Panc1 (cell line): ENCODE results near the gene NR1H4. TPM values are rescaled to one million over a fixed set of nuclear protein-coding genes. Genes with fewer than 3 reads are reported as not detected.
"Not testable (repeated sequence)": the region's sequence is repeated elsewhere in the genome, so short reads cannot be mapped to it uniquely, and the experiment has no call there.

Experiments
- ATAC-seq: fragments of 200-7000 bp; cut with Tn5 transposase; 2 replicates; pipeline ENCODE4 v1.9.1; 2020; ENCODE audit warnings: mild to moderate bottlenecking, moderate library complexity
- BruUV-seq: library from RNA; stranded (reverse); fragments of 400-500 nt; replicated peaks from 2 replicates; lab custom pipeline; 2021; lab: Mats Ljungman, UMichigan
- CTCF ChIA-PET: fragments of 300-600 bp; sonication (Branson Sonifier 250); formaldehyde crosslinking; loops from one replicate; lab custom pipeline; 2022; ENCODE audit warnings: antibody characterized with exemption; lab: Charles Lee
- POLR2A ChIA-PET: fragments of 300-600 bp; sonication (Branson Sonifier 250); formaldehyde crosslinking; loops from one replicate; lab custom pipeline; 2022; ENCODE audit warnings: antibody characterized with exemption; lab: Charles Lee
- DNase-seq: peaks from one replicate; pipeline ENCODE4 v3.0.0-alpha.2; 2010; ENCODE audit warnings: low read depth, low spot score
- H3K27ac ChIP-seq: 2 replicates; pipeline ENCODE4 v1.5.1; 2011; ENCODE audit warnings: mild to moderate bottlenecking, low read length, inconsistent platforms
- H3K27me3 ChIP-seq: fragments of 200-500 bp; sonication (Bioruptor generic); 2 replicates; pipeline ENCODE4 v1.6.0; 2014; ENCODE audit warnings: low read length, inconsistent platforms; ENCODE audit not compliant: control insufficient read depth, insufficient read depth
- H3K36me3 ChIP-seq: fragments of 200-500 bp; sonication (Bioruptor generic); 2 replicates; pipeline ENCODE4 v1.5.1; 2014; ENCODE audit warnings: inconsistent platforms, mild to moderate bottlenecking, low read length, moderate library complexity; ENCODE audit not compliant: control insufficient read depth, insufficient read depth
- H3K4me1 ChIP-seq: 2 replicates; pipeline ENCODE4 v1.5.1; 2011; ENCODE audit warnings: inconsistent platforms, mild to moderate bottlenecking, low read length, moderate library complexity; ENCODE audit not compliant: control insufficient read depth, insufficient read depth
- H3K4me3 ChIP-seq, 2 experiments: 2 replicates each; pipeline ENCODE4 v1.5.1; 2011 to 2012; ENCODE audit warnings: low read depth in 2 of 2, low read length in 2 of 2, mild to moderate bottlenecking in 2 of 2, inconsistent platforms in 1 of 2, moderate library complexity in 1 of 2
- H3K9me3 ChIP-seq: fragments of 200-500 bp; sonication (Bioruptor generic); 2 replicates; pipeline ENCODE4 v1.5.1; 2014; ENCODE audit warnings: low read depth, mild to moderate bottlenecking, inconsistent platforms, low read length, moderate library complexity; ENCODE audit not compliant: control insufficient read depth, insufficient read depth
- POLR2AphosphoS5 ChIP-seq: IDR thresholded peaks from 2 replicates; pipeline ENCODE4 v1.6.1; 2012; ENCODE audit warnings: mild to moderate bottlenecking, low read depth, low read length, moderate library complexity
- SIN3A ChIP-seq: IDR thresholded peaks from 2 replicates; pipeline ENCODE4 v1.6.1; 2012; ENCODE audit warnings: low read depth, mild to moderate bottlenecking, low read length, moderate library complexity, borderline replicate concordance; ENCODE audit not compliant: insufficient read depth
- TCF7L2 ChIP-seq: IDR thresholded peaks from 2 replicates; pipeline ENCODE4 v1.6.1; 2011; ENCODE audit warnings: mild to moderate bottlenecking, low read depth, low read length, inconsistent platforms
- in situ Hi-C: cut with HindIII; loops from 2 replicates; pipeline ENCODE4 v1.10.0; 2016; ENCODE audit warnings: low sequenced_read_pairs, low pct_unique_long_range_greater_than_20kb
- intact Hi-C: fragments of 100-400 bp; cut with micrococcal nuclease; formaldehyde crosslinking; loops from one replicate; pipeline ENCODE4 v1.10.0; 2022; ENCODE audit not compliant: unreplicated experiment
- total RNA-seq: library from RNA; stranded (reverse); gene quantifications from one replicate; pipeline ENCODE4 v1.2.1, GENCODE V29; 2021; ENCODE audit not compliant: unreplicated experiment
- TF ChIP-seq, protein P1 (sequence below), 2 experiments: IDR thresholded peaks; 2 replicates each; pipeline ENCODE4 v1.6.1; 2011 to 2012; ENCODE audit warnings: low read depth in 2 of 2, control low read depth in 1 of 2, low read length in 1 of 2, mild to moderate bottlenecking in 1 of 2, moderate library complexity in 1 of 2; ENCODE audit not compliant: insufficient read depth in 1 of 2
- TF ChIP-seq, protein P2 (sequence below): fragments of 450-650 bp; IDR thresholded peaks from 2 replicates; pipeline ENCODE4 v1.5.1; 2017; ENCODE audit warnings: mild to moderate bottlenecking

NR1H4 gene
- total RNA-seq, 1 experiment from 2014 or later = not detected

DNA sequence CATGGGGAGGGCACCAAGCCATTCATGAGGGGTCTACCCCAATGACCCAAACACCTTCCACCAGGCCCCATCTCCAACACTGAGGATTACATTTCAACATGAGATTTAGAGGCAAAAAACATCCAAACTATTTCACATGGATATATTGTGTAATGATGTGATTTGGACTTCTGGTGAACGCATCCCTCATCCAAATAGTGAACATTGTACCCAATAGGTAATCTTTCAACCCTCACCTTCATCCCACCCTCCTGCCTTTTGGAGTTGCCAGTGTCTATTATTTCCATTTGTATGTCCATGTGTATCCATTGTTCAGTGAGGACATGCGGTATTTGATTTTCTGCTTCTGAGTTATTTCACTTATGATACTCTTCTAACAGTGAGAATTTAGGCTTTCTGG, 83.7 kb downstream of the NR1H4 start:
- in situ Hi-C loops = no loop called here

DNA sequence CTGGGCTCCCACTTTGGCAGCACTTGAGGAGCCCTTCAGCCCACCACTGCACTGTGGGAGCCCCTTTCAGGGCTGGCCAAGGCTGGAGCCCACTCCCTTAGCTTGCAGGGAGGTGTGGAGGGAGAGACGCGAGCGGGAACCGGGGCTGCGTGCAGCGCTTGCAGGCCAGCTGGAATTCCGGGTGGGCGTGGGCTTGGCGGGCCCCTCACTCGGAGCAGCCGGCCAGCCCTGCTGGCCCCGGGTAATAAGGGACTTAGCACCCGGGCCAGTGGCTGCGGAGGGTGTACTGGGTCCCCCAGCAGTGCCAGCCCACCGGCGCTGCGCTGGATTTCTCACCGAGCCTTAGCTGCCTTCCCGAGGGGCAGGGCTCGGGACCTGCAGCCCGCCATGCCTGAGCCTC, 85.6 kb downstream of the NR1H4 start:
- CTCF ChIA-PET, H3K9me3 ChIP-seq, BruUV-seq, POLR2A ChIA-PET, ATAC-seq, H3K27me3 ChIP-seq, H3K4me1 ChIP-seq, H3K4me3 ChIP-seq, H3K36me3 ChIP-seq, DNase-seq, H3K27ac ChIP-seq, in situ Hi-C loops: not testable (repeated sequence)
- intact Hi-C loops = loop anchor here (10.0 kb wide), 1 partner anchor 164 kb away; no protein-coding TSS in a partner anchor

More for the DNA sequence above, 83.7 kb downstream of the NR1H4 start:
- H3K27me3 ChIP-seq = no peaks in the 10 kb centered on the region
- no peaks in the 10 kb centered on the region for H3K36me3 ChIP-seq
- TF ChIP-seq SIN3A (no peak), POLR2AphosphoS5 (no peak), TCF7L2 (no peak)
- TF ChIP-seq, protein P1, sequence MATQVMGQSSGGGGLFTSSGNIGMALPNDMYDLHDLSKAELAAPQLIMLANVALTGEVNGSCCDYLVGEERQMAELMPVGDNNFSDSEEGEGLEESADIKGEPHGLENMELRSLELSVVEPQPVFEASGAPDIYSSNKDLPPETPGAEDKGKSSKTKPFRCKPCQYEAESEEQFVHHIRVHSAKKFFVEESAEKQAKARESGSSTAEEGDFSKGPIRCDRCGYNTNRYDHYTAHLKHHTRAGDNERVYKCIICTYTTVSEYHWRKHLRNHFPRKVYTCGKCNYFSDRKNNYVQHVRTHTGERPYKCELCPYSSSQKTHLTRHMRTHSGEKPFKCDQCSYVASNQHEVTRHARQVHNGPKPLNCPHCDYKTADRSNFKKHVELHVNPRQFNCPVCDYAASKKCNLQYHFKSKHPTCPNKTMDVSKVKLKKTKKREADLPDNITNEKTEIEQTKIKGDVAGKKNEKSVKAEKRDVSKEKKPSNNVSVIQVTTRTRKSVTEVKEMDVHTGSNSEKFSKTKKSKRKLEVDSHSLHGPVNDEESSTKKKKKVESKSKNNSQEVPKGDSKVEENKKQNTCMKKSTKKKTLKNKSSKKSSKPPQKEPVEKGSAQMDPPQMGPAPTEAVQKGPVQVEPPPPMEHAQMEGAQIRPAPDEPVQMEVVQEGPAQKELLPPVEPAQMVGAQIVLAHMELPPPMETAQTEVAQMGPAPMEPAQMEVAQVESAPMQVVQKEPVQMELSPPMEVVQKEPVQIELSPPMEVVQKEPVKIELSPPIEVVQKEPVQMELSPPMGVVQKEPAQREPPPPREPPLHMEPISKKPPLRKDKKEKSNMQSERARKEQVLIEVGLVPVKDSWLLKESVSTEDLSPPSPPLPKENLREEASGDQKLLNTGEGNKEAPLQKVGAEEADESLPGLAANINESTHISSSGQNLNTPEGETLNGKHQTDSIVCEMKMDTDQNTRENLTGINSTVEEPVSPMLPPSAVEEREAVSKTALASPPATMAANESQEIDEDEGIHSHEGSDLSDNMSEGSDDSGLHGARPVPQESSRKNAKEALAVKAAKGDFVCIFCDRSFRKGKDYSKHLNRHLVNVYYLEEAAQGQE (IDR thresholded peaks at IDR 0.05; ENCODE audit: insufficient read depth in 1 of 2, low read depth in 2 of 2, low read length in 1 of 2) = no peak
- H3K27ac ChIP-seq = no peak overlapping the region
- no TSS peak for BruUV-seq
- H3K9me3 ChIP-seq = no peaks in the 10 kb centered on the region
- ATAC-seq (no peak), DNase-seq (no peak)
- H3K4me1 ChIP-seq = no peaks in the 10 kb centered on the region
- POLR2A ChIA-PET = no interaction called here
- no peak overlapping the region for H3K4me3 ChIP-seq
- intact Hi-C loops = loop anchor here (10.0 kb wide), 1 partner anchor 163 kb away; no protein-coding TSS in a partner anchor
- CTCF ChIA-PET = no interaction called here

DNA sequence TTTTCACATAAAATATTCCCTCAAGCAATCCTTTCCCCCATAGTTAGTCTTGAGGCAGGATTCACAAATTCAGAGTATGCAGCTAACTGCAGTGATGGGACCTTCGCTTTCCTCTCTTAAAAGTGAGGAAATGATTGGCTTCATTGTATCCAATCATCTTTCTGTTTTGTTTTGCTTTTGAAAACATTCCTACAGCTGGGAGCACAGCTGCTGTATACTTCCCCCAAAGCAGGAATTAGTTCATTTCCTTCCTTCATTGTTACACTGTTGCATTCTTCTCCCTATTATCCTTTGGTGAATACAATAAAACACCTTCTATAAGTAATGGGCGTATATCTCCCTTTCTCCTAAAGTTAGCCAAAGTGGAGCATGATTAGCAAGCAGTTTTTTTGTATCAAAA, 90.4 kb downstream of the NR1H4 start:
- H3K9me3 ChIP-seq = no peaks in the 10 kb centered on the region
- H3K27ac ChIP-seq = no peak overlapping the region
- TF ChIP-seq, protein P2, sequence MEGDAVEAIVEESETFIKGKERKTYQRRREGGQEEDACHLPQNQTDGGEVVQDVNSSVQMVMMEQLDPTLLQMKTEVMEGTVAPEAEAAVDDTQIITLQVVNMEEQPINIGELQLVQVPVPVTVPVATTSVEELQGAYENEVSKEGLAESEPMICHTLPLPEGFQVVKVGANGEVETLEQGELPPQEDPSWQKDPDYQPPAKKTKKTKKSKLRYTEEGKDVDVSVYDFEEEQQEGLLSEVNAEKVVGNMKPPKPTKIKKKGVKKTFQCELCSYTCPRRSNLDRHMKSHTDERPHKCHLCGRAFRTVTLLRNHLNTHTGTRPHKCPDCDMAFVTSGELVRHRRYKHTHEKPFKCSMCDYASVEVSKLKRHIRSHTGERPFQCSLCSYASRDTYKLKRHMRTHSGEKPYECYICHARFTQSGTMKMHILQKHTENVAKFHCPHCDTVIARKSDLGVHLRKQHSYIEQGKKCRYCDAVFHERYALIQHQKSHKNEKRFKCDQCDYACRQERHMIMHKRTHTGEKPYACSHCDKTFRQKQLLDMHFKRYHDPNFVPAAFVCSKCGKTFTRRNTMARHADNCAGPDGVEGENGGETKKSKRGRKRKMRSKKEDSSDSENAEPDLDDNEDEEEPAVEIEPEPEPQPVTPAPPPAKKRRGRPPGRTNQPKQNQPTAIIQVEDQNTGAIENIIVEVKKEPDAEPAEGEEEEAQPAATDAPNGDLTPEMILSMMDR = no peak
- TF ChIP-seq POLR2AphosphoS5 = no peak
- no peak for TF ChIP-seq SIN3A
- TF ChIP-seq, protein P1 (IDR thresholded peaks at IDR 0.05; ENCODE audit: insufficient read depth in 1 of 2, low read depth in 2 of 2, low read length in 1 of 2) = no peak
- TF ChIP-seq TCF7L2 = no peak
- intact Hi-C loops = no loop called here
- in situ Hi-C loops = no loop called here
- ChIA-PET CTCF (no interaction called here), POLR2A (no interaction called here)
- H3K4me3 ChIP-seq = no peak overlapping the region
- BruUV-seq = no TSS peak
- no peaks in the 10 kb centered on the region for H3K36me3 ChIP-seq
- ATAC-seq (no peak), DNase-seq (no peak)
- no peaks in the 10 kb centered on the region; the same call in 1 of the 2 replicates for H3K27me3 ChIP-seq
- H3K4me1 ChIP-seq = no peaks in the 10 kb centered on the region
